GM21528 (cell line): ENCODE measurements around the gene YTHDF1.

ENCODE experiments used
- ATAC-seq: cut with Tn5 transposase; IDR thresholded peaks from one replicate; pipeline ENCODE4 v1.9.1; 2021; ENCODE audit warnings: mild to moderate bottlenecking, moderate library complexity; ENCODE audit not compliant: unreplicated experiment, low FRiP score

Gene YTHDF1

GRCh38 chr20:63187338-63188158 is 28.4 kb downstream of the YTHDF1 start:
- ATAC-seq = no peak

DNA sequence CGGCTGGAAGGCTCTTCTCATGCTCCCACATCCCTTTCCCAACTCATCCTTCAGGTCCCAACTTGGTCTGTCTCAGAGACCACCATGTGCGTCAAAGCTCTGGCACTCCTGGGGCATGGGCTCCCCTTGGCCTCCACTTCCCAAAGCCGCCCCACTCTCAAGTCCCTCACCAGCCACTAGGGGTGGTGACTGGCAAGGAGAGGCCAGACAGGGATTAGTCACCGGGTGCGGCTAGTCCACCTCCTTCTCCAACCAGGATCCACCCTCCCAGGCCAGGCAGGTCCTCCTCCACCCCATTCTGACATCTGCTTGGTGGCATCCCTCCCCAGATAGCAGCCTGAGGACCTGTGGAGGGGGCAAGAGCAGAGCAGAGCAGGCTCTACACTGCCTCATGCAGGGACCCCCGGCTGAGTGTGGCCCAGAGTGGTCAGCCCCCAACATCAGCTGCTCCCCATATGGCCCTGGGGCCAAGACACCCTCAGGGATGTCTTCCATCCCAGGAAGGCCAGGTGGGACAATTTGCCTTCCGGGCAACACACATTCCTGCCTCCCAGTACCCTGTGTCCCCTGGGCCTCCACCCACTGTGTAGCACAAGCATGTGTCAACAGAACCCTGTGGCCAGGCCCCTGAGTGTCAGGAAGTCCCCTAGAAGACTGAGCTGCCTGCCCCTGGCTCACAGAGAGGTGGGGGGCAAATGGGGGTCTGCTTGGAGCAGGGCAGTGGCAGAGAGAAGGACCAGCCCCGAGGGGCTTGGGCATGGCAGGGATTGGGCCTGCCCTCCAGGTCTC is 29.2 kb downstream of the YTHDF1 start:
- ATAC-seq = no peak

DNA sequence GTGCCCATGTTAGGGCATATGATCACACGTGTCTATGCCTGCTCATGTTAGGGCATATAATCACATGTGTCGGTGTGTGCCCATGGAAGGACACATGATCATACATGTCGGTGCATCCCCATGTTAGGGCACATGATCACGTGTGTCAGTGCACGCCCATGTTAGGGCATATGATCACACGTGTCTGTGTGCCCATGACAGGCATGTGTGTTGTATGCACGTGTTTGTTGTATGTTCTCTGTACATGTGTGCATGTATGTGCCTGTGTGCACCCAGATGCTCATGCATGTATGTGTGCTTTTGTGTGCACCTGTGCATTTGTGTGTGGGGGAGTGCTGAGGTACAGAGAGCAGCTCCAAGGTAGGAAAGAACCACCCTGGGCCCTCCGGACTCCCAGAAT is 29.8 kb downstream of the YTHDF1 start:
- ATAC-seq = no peak

DNA sequence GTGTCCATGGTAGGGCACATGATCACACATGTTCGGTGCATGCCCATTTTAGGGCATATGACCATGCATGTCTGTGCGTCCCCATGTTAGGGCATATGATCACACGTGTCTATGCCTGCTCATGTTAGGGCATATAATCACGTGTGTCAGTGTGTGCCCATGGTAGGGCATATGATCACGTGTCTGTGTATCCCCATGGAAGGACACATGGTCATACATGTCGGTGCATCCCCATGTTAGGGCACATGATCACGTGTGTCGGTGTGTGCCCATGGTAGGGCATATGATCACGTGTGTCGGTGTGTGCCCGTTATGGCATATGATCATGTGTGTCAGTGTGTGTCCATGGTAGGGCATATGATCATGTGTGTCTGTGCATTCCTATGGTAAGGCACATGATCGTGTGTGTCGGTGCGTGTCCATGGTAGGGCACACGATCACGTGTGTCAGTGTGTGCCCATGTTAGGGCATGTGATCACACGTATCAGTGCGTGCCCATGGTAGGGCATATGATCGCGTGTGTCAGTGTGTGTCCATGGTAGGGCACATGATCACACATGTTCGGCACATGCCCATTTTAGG is 30.6 kb downstream of the YTHDF1 start:
- no peak for ATAC-seq

DNA sequence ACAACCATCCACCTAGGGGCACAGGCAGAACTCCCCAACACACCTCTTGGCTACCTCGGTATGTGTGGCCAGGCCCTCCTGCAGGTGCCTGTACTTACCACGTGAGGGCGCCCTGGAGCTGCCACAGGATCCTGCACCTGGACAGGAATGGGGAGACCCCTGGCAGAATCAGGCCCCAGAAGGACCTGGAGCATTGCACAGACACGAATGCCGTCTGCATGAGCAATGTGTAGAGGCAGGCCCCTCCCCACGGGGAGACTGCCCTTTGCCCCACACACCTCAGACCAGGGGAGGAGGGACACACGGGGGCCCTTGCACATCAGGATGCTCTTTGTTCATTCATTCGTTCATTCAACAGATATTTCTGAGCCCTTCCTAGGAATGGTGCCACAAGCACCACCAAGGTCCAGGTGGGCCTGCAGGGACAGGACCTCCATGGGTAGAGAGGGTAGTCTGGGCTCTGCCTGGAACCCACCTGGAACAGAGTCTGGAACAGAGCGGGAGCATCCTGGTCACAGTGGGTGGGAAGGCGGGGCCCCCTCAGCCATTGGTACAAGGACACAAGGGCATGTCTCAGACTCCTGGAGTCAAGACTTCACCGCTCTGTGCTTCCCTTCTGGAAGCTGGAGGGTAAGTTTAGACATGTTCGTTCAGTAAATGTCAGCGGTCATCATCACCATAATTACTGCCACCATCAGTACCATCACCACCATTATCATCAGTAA is 32.3 kb downstream of the YTHDF1 start:
- ATAC-seq = no peak

GRCh38 chr20:63182946-63183415 is 33.0 kb downstream of the YTHDF1 start:
- no peak for ATAC-seq

- ATAC-seq = no peak
Observed at GRCh38 chr20:63182425-63182824, 33.5 kb downstream of the YTHDF1 start.

- ATAC-seq = no peak
Observed at GRCh38 chr20:63181226-63181625, 34.7 kb downstream of the YTHDF1 start.

DNA sequence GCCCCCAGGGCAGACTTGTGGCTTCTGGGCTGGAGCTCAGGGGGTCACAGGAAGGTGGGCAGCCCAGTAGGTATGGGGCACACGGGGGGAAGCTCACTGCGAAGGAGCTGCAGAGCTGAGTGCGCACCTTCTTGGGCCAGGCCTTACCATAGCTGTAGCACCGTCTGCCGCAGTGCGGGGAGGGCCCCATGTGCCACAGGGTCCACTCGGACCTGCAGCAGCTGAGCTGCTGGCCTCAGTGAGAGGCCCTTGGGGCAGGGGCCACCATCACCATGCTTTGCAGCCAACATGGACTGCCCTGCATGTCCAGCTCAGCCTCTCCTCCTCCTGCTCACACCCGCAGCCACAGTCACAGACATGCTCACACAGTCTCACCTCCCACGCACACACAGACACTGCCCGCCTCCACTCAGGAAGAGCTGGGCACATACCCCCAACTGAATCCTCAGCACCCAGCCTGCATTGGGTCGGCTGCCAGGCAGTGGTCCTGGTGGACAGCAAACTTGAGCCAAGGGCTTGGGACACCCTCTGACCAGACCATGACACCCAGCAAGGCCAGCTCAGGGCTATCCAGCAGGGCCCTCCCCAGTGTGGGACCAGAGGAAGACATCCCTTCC is 35.3 kb downstream of the YTHDF1 start:
- no peak for ATAC-seq

DNA sequence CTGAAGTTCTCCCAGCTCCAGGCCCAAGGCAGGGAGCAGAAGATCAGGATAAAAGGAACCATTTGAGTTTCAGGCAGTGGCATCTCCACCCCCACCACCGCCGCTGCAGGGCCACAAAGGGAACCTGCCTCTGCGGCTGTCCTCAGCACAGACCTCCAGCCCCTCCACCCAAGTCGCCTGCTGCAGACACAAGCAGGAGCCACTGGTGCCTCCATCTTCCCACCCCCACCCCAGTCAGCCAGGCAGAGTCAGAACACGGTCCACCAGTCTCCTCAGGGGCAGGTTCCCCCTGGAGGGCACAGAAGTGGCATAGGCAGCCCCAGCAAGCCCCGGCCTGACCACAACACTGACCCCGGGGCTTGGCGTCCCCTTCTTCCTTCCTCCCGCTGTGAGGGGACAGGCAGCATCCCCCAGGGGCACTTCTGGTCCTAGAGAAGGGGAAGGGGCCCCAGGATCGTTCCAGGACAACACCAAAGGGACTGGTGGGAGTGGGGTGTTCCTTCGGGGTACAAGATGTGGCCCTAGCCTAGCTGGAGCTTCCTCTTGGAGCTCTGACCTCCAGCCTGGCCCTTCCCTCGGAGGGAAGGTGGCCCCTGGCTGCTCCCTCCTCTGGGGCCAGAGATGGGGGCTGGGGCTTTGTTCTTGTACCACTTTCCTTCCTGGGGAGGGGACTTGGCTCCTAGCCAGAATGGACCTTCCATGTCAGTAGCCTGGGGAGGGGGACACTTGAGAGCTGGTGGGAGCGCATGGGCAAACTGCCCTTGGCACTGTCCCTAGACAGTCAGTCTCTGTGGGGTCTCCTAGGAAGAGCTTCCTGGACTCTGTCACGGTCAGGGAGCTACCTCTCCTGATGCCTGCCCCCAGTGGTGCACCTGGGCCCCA is 36.0 kb downstream of the YTHDF1 start:
- ATAC-seq = no peak

GRCh38 chr20:63178889-63179686 is 36.8 kb downstream of the YTHDF1 start:
- ATAC-seq = no peak

DNA sequence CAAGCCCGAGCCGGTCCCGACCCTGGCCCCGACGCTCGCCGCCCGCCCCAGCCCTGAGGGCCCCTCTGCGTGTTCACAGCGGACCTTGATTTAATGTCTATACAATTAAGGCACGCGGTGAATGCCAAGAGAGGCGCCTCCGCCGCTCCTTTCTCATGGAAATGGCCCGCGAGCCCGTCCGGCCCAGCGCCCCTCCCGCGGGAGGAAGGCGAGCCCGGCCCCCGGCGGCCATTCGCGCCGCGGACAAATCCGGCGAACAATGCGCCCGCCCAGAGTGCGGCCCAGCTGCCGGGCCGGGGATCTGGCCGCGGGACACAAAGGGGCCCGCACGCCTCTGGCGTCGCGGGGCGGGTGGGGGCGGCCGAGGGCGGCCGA is 37.5 kb downstream of the YTHDF1 start:
- ATAC-seq = no peak

GRCh38 chr20:63177785-63178445 is 38.0 kb downstream of the YTHDF1 start:
- no peak for ATAC-seq

DNA sequence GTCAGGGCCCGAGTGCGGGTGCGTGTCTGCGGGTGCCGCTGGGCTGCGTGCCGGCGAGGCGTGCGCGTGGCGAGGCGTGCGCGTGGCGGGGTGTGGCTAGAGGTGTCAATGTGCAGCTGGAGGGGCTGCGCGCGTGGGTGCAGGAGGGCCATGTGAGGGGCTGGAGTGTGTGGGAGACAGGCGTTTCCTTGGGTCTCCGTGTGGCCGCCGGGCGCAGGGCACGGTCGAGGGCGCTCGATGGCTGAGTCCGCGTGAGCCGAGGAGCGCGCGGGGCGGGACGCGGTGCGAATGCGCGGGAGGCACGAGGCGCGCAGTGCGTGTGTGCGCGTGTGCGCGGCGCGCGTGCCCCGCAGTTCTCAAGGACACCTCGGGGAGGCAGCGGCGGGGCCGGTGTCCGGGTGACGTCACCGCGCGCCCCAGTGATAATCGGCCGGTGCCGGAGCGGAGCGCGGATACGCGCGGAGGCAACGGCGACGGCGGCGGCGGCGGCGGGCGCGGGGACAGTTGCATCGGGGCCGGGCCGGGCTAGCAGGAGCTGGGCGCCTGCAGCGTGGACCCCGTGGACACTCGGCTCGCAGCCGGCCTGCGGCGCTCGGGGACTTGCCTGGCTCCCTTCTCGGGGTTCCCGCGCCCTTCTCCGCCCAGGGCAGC is 38.7 kb downstream of the YTHDF1 start:
- no peak for ATAC-seq

- ATAC-seq = no peak
Observed at GRCh38 chr20:63176427-63177133, 39.4 kb downstream of the YTHDF1 start.

- no peak for ATAC-seq
Observed at GRCh38 chr20:63176034-63176426, 39.9 kb downstream of the YTHDF1 start.
